NAMALWA (cell line): ENCODE results near the gene PRKCE.
A peak's percentile ranks its signal among the peaks of the same experiment; 100 is the strongest.
"Not testable (repeated sequence)": the region's sequence is repeated elsewhere in the genome, so short reads cannot be mapped to it uniquely, and the experiment has no call there.

Source experiments
- DNase-seq: peaks from one replicate; pipeline ENCODE4 v3.0.0-alpha.2; 2015; ENCODE audit warnings: low spot score

Gene PRKCE

DNA sequence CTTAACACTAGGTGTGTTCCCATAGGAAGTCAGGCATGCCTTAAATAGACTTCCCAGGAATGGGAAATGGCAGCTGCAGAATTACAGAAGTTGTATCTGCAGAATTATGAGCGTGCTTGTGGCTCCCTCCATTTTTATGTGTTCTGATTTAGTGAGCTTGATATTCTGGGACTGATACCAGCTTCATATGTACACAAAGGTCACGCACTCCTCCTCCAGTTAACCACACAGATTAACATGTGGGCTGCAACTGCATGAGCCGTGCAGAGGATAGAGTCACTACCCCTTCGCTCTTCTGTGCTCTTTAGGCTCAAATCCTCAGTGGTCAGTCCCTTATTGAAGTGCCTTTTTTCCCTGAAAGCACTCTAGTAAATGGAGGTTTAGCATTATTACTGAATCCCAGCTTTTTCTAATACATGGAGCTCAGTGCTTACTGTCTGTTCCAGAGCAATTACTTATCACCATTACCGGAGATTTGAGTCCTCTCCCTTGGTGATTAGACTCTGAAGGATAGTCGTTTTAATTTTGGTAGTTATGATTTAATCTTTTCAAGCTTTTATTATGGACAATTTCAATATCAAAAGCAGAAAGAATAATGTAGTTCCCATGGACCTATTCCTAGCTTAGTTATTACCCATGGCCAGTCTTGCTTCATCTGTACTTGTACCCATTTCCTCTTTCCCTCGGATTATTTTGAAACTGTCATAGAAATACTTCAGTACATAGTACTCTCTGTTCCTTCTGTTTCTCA, 238.3 kb downstream of the PRKCE start:
- DNase-seq, result no peak

- not testable (repeated sequence) for DNase-seq
Measured at GRCh38 chr2:45890371-45890646, 238.8 kb downstream of the PRKCE start.

DNA sequence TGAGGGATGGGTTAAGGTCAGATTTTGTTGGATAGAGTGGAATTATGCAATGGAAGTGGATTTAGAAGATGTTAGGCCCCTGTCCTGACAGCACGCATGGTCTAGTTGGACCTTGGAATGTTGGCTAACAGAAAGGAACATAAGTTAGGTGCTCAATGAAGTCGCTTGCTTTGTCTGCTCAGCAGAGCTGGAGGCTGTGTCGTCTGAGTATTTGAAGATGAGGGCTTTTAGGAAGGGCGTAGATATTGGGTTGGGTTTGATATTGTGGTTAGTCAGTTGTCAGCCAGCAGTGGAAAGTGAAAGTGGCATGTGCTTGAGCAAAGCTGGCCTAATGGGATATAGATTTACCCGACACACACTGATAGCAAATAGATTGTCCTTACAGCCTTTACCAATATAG, 239.3 kb downstream of the PRKCE start:
- DNase-seq, result peak; percentile 26

DNA sequence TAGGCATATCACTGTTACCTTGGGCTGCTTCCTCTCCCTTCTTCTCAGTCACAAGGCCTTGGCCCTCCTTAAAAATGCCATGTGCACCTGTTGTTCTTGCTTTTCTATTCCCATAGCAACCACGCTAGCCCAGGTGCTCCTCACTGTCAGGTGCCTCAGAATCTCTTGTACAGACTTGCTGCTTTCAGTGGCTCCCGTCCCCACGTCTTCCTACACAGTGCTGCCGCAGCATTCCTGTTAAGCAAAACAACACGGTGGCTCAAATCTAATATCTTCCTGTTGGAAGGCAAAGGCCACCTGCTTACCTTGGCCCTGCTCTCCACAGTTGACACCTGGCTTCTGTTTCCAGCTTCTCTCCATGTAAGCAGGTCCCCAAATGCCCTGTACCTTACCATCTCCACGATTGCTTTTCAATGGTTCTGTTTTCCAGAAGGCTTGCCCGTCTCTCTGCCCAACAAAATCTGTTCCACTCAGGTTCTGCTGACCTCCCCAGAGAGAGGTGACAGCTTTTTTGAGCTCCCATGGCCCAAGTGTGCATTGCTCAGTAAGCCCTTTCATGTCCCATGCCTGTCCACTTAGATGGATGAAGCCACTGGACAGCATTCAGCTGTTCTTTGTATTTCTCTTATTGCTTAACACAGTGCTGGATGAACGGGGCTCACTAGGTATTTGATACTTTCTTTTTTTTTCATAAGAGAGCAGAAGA, 240.4 kb downstream of the PRKCE start:
- DNase-seq, result peak; percentile 19

DNA sequence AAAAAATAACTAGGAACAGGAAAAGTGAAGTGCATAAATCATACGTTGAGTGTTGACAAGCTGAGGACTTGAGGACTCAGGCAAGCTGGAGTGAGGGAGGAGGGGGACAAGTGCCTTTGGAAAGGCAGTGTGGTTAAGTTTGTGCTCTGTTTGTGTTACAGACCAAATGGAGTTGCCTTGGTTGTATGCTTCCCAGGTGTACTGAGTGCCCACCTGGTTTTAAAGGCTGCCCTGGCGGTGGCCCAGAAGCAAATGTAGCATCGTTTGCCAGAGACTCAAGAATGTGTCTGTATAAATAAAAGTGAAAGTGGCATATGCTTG, 240.9 kb downstream of the PRKCE start:
- no peak for DNase-seq

DNA sequence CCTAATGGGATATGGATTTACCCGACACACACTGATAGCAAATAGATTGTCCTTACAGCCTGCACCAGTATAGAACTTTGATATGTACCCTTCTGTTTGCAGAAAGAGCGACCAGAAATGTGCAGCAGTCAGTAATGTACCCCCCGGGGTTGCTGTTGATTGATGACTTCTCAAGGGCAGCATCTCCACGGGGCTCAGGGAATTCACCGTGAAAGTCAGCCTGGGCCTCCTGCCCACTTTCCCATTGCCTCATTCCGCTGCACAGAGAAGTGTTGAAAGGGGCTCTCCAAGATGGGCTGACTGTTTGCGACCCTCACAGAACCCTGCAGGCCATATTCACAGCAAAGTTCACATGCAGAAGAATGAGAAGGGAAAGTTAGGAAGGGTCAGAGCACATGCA, 241.3 kb downstream of the PRKCE start:
- DNase-seq, result no peak

DNA sequence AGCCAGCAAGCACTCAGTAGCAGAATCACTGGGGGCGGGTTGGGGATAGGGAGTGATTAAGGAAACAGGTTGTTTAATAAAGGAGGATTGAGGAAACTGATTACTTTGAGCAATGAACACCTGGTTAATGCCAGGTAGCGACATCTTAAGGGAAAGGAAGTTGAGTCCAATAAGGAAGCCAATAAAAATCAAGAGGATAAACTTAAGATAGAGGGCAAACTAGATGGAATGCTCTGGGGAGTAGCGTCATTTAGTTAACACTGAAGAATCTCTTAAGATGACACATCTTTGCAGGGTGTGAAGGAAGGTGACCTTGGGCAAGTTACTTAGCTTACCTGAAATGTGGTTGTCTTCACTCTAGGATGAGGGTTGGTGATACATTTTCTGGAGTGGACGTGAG, 242.7 kb downstream of the PRKCE start:
- no peak for DNase-seq

DNA sequence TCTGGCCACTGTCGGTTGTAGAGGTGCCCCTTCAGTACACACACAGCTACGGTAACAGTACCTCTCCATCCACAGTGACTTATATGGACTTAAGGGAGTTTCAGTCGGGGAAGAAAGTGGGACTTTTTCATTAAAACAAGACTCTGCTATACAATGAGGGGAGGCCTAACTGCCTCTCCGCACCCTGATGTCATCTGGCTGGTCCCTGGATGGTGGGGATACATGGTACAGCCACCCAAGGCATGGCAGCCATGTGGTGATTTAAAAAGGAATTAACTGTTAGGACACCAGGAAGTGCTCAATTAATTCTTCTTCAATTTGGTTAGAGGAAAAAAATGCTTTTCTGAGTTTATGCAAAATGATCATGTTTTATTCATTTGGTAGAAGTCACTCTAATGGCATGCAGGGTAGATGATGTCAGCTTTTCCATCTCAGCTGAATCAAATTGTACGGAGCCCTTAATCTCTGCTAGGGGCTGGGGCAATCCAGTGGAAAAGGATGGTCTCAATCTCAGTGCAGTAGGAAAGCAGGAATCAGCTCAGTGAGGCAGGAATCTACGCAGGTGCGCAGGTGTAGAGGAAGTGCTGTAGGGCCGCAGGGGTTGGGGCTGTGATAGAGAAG, 243.9 kb downstream of the PRKCE start:
- DNase-seq, result no peak

GRCh38 chr2:45896311-45896710, 244.8 kb downstream of the PRKCE start:
- DNase-seq, result no peak

DNA sequence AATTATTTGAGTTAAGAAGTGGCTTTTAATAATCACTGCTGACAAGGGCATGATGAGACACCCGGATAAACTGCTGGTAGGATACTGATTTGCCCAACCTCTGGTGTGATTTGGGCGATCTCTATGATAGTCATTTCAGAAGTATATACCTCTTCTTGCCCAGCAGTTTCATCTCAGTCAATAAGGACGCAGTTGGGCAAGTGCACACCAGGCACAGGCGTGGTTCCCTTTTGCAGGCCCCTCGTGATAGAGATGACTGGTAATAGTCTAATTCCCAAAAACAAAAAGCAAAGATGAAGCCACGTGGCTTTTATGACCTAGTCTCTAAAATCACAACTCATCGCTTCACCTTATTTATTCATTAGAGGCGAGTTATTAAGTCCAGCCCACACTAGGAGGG, 246.4 kb downstream of the PRKCE start:
- no peak for DNase-seq

GRCh38 chr2:45898819-45899218, 247.3 kb downstream of the PRKCE start:
- no peak for DNase-seq

DNA sequence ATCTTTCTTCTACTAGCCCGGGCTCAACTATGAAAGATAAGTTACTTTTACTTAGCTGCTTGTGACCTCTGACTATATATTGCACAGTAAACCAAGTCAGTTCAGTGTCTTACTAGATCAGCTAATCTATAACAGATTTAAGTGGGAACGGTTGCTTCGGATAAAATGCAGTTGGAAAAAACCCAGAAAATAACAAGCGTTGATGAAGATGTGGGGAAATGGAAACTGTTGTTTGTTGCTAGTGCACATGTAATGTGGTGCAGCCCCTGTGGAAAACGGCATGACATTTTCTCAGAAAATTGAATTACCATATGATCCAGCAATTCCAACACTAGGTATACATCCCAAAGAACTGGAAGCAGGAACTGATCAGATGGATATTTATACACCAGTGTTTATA, 248.5 kb downstream of the PRKCE start:
- DNase-seq, result no peak

DNA sequence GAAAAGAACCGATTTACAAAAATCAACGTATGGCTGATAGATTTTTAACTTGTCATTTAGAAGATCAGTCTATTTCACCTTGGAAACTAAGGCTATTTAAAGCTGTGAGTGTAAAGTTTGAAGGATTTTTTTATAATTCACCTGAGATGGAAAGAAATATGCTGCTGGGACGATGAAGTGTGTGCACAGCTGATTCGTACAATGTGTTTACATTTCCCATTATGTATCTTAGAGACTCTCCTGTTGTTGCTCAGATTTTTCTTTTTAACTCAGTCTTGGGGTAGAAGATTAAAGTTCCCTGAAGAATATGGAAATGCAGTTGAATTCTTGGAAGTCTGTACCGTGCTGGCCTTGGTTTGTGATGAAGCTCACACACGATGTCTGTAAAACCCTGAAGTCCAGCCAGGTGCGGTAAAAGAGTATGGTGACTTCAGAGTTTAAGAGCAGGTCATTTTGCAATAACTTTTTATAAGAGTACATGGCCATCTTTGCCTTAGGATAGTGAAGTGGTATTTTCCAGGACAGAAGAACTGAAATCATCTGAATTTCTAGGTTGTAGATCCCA, 250.1 kb downstream of the PRKCE start:
- no peak for DNase-seq

- no peak for DNase-seq
Measured at GRCh38 chr2:45902380-45902779, 250.9 kb downstream of the PRKCE start.

DNA sequence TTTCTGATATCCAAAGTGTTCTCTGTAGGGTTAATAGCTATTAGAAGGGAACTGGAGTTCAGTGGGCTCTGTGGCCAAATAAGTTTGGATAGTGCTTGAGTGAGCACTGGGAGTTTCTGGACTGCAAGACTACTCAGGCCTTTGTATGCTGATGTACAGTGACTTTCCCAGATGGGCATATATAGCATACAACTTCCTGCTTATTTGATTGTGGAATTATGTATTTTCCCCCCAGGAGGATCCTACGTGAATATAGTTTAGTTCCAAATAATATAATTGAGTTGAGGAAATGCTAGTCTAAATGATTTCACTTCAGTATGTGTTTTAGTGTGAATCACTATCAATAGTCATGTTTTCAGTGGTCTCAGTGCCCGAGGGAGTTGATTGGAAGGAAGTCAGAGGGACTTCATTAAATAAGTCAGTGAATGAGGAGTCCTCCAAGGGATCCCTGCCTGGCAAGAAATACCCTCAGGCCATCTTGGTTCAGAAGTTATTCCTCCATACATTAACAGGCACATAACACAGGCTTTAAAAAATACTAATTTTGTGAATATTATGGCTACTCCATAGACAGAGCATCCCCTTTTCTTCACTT, 251.4 kb downstream of the PRKCE start:
- no peak for DNase-seq

- no peak for DNase-seq
Measured at GRCh38 chr2:45904267-45904945, 252.9 kb downstream of the PRKCE start.

DNA sequence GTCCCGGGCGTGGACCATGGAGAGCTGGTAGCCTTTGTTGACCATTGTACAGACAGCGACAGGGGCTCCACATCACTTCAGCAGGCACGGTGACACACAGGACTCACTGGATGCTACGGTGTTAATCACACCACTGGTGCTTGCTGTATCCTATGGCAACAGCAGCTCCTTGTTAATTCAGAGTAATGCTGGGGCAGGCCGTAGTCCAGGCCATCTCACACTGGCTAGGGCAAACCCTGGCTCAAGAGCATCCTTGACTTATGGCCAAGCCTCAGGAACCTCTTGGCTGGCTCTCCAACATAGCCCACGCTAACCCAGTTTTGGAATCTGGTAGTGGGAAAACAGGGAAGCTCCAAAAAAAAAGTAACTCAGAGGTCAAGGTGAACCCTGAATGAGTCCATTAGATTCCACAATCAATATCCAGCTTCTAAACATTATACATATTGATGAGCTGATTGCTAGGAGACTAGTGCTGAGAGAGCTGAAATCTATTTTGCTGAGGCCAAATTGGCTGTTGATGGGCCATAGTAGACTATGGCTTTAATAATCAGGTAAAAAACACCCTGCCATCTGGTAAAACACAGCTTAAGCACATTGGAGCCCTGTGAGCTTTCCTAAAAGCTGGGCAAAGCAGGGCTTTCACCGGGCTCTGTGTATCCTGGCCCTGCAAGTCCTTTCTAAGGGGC, 253.6 kb downstream of the PRKCE start:
- DNase-seq, result peak; percentile 13

- DNase-seq, result peak; percentile 59
Measured at GRCh38 chr2:45905632-45905958, 254.1 kb downstream of the PRKCE start.

DNA sequence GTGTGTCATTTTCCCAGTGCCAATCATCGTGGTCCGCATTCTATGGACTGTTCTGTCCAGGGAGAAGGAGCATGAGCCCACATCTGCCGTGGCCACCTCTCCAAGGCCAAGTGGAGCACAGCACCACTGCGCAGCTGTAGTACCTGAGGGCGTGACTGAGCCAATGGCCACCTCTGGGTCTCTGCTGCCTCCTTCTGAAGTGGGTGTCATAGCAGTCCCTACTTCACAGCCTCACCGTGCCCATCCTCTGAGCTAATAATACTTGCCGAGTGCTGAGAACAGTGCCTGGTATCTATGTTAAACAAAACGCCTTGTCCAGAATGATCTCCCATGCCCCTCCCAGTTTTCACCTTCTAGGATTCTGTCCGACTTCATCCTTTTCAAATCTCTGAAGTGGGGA, 256.1 kb downstream of the PRKCE start:
- DNase-seq, result no peak

- no peak for DNase-seq
Measured at GRCh38 chr2:45908316-45909170, 257.1 kb downstream of the PRKCE start.

- DNase-seq, result peak; percentile 34
Measured at GRCh38 chr2:45909171-45909565, 257.7 kb downstream of the PRKCE start.
